Mucosa of rectum (tissue), 2 donors: ENCODE data around the gene BACH2.
"Not testable (repeated sequence)": the region's sequence is repeated elsewhere in the genome, so short reads cannot be mapped to it uniquely, and the experiment has no call there.

ENCODE experiments used
- H3K27ac ChIP-seq, 2 donors: one replicate each; pipeline ENCODE4 v1.7.0; 2013; ENCODE audit warnings: inconsistent platforms in 2 of 2, low read depth in 2 of 2, low read length in 2 of 2
- H3K27me3 ChIP-seq, 2 donors: one replicate each; pipeline ENCODE4 v1.7.0; 2013; ENCODE audit warnings: low read length in 2 of 2; ENCODE audit not compliant: control insufficient read depth in 2 of 2, insufficient read depth in 2 of 2
- H3K36me3 ChIP-seq, 2 donors: one replicate each; pipeline ENCODE4 v1.7.0; 2013; ENCODE audit warnings: low read length in 2 of 2; ENCODE audit not compliant: control insufficient read depth in 2 of 2, insufficient read depth in 2 of 2
- H3K4me1 ChIP-seq, 2 donors: one replicate each; pipeline ENCODE4 v1.7.0; 2013; ENCODE audit warnings: low read length in 2 of 2, mild to moderate bottlenecking in 1 of 2; ENCODE audit not compliant: control insufficient read depth in 2 of 2, insufficient read depth in 2 of 2
- H3K4me3 ChIP-seq, 2 donors: one replicate each; pipeline ENCODE4 v1.7.0; 2013; ENCODE audit warnings: low read length in 2 of 2
- H3K9ac ChIP-seq, 2 donors: one replicate each; pipeline ENCODE4 v1.7.0; 2013; ENCODE audit warnings: low read length in 2 of 2, low read depth in 1 of 2, mild to moderate bottlenecking in 1 of 2
- H3K9me3 ChIP-seq, 2 donors: one replicate each; pipeline ENCODE4 v1.7.0; 2013; ENCODE audit warnings: low read length in 2 of 2; ENCODE audit not compliant: control insufficient read depth in 2 of 2
- donor health status: healthy.
- donor health status: Normal muscosa, but diverticular disease.

BACH2 gene

DNA sequence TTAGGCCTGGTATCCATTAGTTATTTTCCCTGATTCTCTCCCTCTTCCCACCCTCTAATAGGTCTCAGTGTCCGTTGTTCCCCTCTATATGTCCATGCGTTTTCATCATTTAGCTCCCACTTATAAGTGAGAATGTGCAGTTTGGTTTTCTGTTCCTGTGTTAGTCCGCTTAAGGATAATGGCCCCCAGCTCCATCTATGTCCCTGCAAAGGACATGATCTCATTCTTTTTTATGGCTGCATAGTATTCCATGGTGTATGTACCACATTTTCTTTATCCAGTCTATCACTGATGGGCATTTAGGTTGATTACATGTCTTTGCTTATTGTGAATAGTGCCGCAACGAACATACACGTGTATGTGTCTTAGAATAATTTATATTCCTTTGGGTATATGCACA is 14.4 kb downstream of the BACH2 start:
- not testable (repeated sequence) for H3K9ac ChIP-seq, H3K27me3 ChIP-seq, H3K9me3 ChIP-seq, H3K4me3 ChIP-seq, H3K36me3 ChIP-seq, H3K27ac ChIP-seq
- peaks cover 3 to 14% of the 10 kb centered on the region in 2 donors for H3K4me1 ChIP-seq

DNA sequence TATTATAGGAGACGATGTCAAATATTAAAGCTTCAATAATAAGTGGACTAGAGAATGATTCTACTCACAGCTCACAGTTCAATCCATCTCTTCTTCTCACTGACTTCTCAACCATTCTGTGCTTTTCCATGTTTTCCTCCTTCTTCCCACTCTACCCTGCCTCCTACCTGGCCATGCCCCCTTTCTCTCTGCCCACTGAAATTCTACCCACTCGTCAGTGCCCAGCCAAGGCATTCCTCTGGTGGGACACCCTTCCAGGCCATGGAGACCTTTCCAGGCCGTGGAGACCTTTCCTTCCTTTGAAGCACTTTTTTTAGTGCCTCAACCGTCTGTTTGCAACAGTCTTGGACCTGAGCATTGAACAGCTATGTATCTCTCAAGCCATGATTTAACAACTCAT is 18.5 kb downstream of the BACH2 start:
- Histone ChIP-seq H3K27me3 (no peaks in the 10 kb centered on the region), H3K9me3 (no peaks in the 10 kb centered on the region), H3K4me3 (no peak overlapping the region), H3K9ac (no peak overlapping the region), H3K36me3 (no peaks in the 10 kb centered on the region), H3K4me1 (no peaks in the 10 kb centered on the region), H3K27ac (no peak overlapping the region)

DNA sequence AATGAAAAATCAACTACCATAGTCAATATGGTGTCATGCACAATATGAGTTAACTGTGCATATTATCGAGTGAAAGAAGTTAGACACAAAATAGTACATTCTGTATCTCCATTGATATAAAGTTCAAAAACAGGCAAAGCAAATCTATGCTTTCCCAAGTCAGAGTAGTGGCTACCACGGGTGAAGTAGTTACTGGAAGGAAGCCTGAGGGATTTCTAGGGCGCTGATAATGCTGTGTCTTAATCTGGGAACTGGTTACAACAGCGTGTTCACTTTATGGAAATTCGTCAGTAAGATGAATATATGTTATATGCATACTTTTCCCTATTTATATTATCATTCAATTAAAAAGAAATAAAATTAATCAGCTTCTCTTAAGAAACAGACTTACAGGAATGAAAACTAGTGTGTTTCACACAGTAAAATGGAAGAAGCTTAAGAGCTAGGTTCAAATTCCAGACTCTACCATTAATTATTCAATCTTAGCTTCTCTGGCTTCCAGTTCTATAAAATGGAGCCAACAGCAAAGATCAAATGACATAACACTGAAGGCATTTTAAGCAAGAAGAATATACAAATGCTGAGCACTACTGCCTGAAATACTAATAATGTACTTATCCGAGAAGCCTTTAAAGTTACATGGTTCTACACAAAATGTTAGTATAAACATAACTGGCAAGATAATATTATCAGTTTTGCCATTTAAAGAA is 19.2 kb downstream of the BACH2 start:
- Histone ChIP-seq H3K27me3 (no peaks in the 10 kb centered on the region), H3K36me3 (no peaks in the 10 kb centered on the region), H3K4me1 (no peaks in the 10 kb centered on the region), H3K4me3 (no peak overlapping the region), H3K27ac (no peak overlapping the region), H3K9me3 (no peaks in the 10 kb centered on the region), H3K9ac (no peak overlapping the region)

DNA sequence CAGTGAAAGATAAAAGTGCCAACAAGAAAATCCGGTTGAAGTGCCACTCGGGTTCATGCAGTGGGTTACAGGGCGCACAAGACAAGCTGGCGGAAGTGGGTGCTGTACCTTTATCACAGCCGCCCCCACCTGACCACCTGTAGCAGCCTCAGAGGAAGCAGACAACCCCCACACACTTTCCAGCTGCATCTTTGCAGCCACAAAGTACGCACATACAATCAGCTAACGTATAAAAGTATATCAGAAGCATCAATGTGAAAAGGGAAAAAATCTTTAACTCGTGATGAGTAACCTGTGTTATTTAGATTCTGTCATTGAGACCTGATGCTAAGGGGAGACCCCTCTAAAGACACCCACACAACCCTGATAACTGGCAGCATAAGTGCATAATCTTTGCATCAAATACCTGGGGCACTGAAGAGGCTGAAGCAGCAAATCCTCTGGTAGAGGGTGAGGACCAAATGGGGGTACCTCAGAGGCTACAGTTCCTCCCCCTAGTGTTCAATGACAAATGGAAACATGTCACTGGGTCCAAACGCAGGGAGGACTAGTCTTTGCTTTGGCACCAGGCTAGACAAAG is 22.1 kb downstream of the BACH2 start:
- no peaks in the 10 kb centered on the region for H3K36me3 ChIP-seq
- peak overlapping the region in 1 of 2 donors; percentile 28 for H3K27ac ChIP-seq
- no peaks in the 10 kb centered on the region for H3K9me3 ChIP-seq
- no peak overlapping the region for H3K9ac ChIP-seq
- no peaks in the 10 kb centered on the region for H3K4me1 ChIP-seq
- no peaks in the 10 kb centered on the region for H3K27me3 ChIP-seq
- no peak overlapping the region for H3K4me3 ChIP-seq

DNA sequence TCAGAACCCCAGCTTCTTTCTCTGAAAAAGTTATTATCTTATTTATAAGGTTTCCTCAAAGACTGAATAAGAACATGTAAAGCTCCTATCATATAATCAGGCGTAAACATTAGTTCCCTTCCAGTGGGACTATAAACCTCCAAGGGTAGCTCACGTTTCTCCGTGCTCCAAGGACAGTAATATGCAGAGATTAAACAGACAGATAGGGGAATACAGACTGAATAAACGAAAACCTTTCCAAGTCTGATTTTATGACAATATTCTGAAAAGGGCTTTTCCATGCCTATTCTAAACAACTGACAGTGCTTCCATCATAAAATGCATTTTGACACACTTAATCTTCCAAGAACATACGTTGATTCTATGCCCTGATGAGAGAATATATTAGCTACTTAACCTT is 22.8 kb downstream of the BACH2 start:
- Histone ChIP-seq H3K4me1 (no peaks in the 10 kb centered on the region), H3K9me3 (no peaks in the 10 kb centered on the region), H3K9ac (no peak overlapping the region), H3K36me3 (no peaks in the 10 kb centered on the region), H3K4me3 (no peak overlapping the region), H3K27ac (no peak overlapping the region), H3K27me3 (no peaks in the 10 kb centered on the region)

DNA sequence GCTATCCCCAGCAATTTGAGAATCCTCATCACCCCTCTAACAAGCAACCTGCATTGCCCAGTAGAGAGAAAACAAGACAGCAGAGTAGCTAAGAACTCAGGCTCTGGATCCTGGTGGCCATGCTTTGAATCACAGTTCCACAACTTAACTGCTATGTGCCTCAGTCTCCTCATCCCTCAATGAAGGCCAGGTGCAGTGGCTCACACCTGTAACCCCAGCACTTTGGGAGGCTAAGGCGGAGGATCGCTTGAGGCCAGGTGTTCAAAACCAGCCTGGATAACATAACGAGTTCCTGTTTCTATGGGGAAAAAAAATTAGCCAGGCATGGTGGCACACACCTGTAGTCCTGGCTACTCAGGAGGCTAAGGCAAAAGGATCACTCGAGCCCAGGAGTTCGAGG is 23.7 kb downstream of the BACH2 start:
- Histone ChIP-seq H3K9ac (no peak overlapping the region), H3K27ac (no peak overlapping the region), H3K27me3 (no peaks in the 10 kb centered on the region), H3K4me1 (no peaks in the 10 kb centered on the region), H3K4me3 (no peak overlapping the region), H3K9me3 (no peaks in the 10 kb centered on the region), H3K36me3 (no peaks in the 10 kb centered on the region)

DNA sequence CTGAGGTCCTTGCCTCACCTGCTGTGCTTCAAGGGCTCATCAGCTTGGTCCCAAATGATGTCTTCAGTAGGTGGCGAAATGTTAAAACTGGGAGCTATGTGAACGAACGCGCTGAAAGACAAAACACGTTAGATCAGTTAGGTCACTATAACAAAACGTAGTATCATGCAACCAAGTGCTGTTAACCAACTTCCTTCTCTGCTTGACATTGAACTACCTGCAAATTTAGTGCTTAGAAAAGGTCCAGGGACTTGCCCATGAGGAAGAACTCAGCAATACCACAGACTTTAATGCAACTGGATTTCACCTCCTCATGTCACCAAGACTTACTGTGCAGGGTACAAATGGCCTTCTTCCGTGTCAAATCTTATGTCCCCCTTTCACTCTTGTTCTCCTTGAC is 24.8 kb downstream of the BACH2 start:
- no peaks in the 10 kb centered on the region for H3K9me3 ChIP-seq
- H3K27ac ChIP-seq: no peak overlapping the region
- no peaks in the 10 kb centered on the region for H3K27me3 ChIP-seq
- H3K4me1 ChIP-seq: no peaks in the 10 kb centered on the region
- no peak overlapping the region for H3K9ac ChIP-seq
- H3K36me3 ChIP-seq: no peaks in the 10 kb centered on the region
- no peak overlapping the region for H3K4me3 ChIP-seq

DNA sequence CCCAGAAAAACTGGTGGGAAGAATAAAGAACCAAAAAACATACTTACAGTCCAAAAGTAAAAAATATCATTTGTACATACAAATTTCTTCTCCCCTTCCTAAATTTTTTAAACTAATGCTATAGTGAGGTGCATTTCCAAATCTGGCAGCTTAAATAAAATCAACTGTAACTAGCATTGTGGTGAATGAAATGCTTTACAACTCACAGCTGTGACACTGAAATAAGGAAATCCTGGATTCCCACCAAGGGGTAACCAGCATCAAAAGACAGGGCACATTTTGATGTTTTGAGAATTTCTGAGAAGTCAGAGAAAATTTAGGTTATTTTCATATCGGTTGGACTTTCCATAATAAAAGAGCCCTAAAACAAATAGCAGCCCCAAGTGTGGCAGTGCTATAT is 27.3 kb downstream of the BACH2 start:
- Histone ChIP-seq H3K4me1 (no peaks in the 10 kb centered on the region), H3K36me3 (no peaks in the 10 kb centered on the region), H3K9ac (no peak overlapping the region), H3K4me3 (no peak overlapping the region), H3K27me3 (no peaks in the 10 kb centered on the region), H3K9me3 (no peaks in the 10 kb centered on the region), H3K27ac (no peak overlapping the region)

DNA sequence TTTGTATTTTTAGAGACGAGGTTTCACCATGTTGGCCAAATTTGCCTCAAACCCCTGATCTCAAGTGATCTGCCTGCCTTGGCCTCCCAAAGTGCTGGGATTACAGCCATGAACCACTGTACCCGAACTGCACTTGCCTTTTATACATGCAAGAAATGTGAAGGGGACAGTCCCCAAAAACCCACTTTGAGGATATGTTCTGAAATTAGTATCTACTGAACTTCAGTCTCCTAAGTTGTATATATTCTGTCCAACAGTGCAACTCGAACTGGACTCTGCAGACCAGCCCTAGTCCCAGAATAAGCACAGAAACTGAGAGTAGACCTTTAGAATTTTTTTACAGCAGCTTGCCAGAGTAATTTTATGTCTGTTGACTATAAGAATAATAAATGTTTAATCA is 28.5 kb downstream of the BACH2 start:
- Histone ChIP-seq H3K4me1 (no peaks in the 10 kb centered on the region), H3K27me3 (no peaks in the 10 kb centered on the region), H3K36me3 (no peaks in the 10 kb centered on the region), H3K9me3 (no peaks in the 10 kb centered on the region), H3K27ac (no peak overlapping the region), H3K9ac (no peak overlapping the region), H3K4me3 (no peak overlapping the region)

DNA sequence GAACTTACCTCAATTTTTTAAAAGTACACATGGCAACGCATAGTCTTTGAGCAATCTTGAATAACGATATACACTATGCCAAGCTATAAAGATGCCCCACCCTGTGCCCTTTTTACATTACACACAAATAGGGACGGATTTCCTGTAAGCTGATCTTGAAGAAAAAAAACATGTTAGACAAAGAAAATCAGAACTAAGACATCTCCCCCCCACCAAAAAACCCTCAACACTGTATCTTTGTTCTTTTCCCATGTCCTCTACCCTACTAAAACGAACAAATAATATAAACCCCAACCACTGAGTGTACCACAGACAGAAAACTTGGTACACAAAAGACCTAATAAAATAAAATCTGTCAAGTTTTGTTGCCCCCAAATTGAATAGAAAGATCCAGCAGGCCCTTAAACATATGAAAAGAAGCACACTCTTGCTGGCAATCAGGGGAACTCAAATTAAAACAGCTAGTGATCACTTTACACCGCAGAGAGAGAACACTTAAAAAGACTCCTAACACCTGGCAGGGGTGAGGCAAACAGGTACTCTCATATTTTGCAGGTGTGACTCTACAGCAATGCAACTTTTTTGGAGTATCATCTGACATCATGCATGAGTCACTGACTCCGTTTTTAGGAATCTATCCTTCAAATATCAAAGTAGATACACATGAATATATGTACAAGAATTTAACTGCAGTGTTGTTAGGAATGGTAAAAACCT is 29.6 kb downstream of the BACH2 start:
- Histone ChIP-seq H3K36me3 (no peaks in the 10 kb centered on the region), H3K9me3 (no peaks in the 10 kb centered on the region), H3K27ac (no peak overlapping the region), H3K9ac (no peak overlapping the region), H3K4me3 (no peak overlapping the region), H3K4me1 (no peaks in the 10 kb centered on the region), H3K27me3 (no peaks in the 10 kb centered on the region)
